C4-2B (cell line): ENCODE data around the gene SMIM7.

Experiments
- ZFX ChIP-seq: fragments of 450-650 bp; IDR thresholded peaks from 2 replicates; pipeline ENCODE4 v1.6.1; 2017
- TF ChIP-seq, protein P1 (sequence below): fragments of 450-650 bp; conservative IDR thresholded peaks from 2 replicates; pipeline ENCODE4 v1.5.1; 2017; ENCODE audit warnings: mild to moderate bottlenecking

DNA sequence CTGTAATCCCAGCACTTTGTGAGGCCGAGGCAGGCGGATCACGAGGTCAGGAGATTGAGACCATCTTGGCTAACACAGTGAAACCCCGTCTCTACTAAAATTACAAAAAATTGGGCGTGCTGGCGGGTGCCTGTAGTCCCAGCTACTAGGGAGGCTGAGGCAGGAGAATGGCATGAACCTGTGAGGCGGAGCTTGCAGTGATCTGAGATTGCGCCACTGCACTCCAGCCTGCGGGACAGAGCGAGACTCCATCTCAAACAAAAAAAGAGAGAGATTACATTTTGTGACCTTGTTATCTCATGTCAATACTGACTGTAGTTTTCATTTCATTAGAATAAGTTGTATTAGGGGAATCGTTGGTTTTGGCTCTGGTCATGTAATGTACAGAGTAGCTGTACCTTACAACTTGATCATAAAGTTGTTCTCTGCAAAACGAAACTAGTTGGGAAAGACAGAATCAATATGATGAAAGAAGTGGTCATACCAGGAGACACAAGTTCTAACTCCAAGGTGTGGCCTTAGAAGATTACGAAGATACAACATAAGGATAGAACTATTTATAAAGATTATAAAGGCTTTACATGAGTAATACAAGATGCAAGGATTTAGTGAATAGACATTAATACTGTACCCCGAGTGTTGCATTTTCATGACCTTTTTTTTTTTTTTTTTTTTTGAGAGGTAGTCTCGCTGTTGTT, 16.3 kb upstream of the SMIM7 start:
- TF ChIP-seq, protein P1, sequence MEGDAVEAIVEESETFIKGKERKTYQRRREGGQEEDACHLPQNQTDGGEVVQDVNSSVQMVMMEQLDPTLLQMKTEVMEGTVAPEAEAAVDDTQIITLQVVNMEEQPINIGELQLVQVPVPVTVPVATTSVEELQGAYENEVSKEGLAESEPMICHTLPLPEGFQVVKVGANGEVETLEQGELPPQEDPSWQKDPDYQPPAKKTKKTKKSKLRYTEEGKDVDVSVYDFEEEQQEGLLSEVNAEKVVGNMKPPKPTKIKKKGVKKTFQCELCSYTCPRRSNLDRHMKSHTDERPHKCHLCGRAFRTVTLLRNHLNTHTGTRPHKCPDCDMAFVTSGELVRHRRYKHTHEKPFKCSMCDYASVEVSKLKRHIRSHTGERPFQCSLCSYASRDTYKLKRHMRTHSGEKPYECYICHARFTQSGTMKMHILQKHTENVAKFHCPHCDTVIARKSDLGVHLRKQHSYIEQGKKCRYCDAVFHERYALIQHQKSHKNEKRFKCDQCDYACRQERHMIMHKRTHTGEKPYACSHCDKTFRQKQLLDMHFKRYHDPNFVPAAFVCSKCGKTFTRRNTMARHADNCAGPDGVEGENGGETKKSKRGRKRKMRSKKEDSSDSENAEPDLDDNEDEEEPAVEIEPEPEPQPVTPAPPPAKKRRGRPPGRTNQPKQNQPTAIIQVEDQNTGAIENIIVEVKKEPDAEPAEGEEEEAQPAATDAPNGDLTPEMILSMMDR: no peak
- TF ChIP-seq ZFX: no peak
